Measurements from ENCODE around the gene VPS8. TPM values are rescaled to one million over a fixed set of nuclear protein-coding genes. Genes with fewer than 3 reads are reported as not detected.

Gene VPS8
- total and polyA plus RNA-seq, 2 of the 13 experiments (the other 11 are each of a cell fraction or from before 2014, with no cell fraction given), result 14.2 to 35.1 TPM

DNA sequence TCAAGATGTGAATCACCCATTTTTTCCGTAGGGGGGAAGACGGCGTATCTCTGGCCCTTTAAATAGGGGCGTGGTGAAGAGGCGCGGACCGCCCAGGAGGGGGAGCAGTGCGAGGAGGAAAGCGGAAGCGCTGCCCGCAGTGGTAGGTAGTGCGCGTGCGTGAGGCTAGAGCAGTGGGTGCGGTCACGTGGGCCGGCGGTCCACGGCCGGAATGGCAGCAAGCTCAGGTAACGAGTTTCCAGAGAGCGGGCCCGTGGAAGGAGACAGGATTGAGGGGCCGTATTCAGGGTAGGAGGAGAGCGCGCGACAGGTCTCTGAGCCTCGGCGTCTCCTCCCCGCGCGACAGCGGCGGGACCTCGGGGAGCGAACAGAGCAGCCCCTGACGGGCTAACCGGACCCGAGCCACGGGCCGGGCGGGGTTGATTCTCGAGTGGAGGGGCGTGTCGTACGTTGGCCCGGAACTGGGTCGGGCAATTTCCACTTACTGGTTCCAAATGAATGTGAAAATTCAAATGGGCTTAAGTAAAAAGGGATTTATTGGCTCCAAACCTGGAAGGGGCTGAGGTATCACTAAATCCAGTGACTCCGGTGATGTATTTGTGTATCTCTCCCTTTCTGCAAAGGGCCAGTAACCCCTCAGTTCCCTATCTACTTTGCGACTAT lies at the start of gene VPS8 (continued):
- TF ChIP-seq, protein P1, sequence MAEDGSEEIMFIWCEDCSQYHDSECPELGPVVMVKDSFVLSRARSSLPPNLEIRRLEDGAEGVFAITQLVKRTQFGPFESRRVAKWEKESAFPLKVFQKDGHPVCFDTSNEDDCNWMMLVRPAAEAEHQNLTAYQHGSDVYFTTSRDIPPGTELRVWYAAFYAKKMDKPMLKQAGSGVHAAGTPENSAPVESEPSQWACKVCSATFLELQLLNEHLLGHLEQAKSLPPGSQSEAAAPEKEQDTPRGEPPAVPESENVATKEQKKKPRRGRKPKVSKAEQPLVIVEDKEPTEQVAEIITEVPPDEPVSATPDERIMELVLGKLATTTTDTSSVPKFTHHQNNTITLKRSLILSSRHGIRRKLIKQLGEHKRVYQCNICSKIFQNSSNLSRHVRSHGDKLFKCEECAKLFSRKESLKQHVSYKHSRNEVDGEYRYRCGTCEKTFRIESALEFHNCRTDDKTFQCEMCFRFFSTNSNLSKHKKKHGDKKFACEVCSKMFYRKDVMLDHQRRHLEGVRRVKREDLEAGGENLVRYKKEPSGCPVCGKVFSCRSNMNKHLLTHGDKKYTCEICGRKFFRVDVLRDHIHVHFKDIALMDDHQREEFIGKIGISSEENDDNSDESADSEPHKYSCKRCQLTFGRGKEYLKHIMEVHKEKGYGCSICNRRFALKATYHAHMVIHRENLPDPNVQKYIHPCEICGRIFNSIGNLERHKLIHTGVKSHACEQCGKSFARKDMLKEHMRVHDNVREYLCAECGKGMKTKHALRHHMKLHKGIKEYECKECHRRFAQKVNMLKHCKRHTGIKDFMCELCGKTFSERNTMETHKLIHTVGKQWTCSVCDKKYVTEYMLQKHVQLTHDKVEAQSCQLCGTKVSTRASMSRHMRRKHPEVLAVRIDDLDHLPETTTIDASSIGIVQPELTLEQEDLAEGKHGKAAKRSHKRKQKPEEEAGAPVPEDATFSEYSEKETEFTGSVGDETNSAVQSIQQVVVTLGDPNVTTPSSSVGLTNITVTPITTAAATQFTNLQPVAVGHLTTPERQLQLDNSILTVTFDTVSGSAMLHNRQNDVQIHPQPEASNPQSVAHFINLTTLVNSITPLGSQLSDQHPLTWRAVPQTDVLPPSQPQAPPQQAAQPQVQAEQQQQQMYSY (CRISPR knock-in tag; IDR thresholded peaks at IDR 0.05), result no peak
- TF ChIP-seq THAP11 (CRISPR knock-in tag; IDR thresholded peaks at IDR 0.05), result peak; percentile 82
- no peak for TF ChIP-seq SRSF1 (optimal IDR thresholded peaks at IDR 0.05; ENCODE audit: low read depth, low read length)
- TF ChIP-seq, protein P2, sequence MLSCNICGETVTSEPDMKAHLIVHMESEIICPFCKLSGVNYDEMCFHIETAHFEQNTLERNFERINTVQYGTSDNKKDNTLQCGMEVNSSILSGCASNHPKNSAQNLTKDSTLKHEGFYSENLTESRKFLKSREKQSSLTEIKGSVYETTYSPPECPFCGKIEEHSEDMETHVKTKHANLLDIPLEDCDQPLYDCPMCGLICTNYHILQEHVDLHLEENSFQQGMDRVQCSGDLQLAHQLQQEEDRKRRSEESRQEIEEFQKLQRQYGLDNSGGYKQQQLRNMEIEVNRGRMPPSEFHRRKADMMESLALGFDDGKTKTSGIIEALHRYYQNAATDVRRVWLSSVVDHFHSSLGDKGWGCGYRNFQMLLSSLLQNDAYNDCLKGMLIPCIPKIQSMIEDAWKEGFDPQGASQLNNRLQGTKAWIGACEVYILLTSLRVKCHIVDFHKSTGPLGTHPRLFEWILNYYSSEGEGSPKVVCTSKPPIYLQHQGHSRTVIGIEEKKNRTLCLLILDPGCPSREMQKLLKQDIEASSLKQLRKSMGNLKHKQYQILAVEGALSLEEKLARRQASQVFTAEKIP (CRISPR knock-in tag; IDR thresholded peaks at IDR 0.05; ENCODE audit: borderline replicate concordance), result no peak
- 0 out of 2 replicates have a peak, but pooled peaks have one; percentile 61 for TF ChIP-seq ZNF788 (CRISPR knock-in tag; IDR thresholded peaks at IDR 0.05; ENCODE audit: borderline replicate concordance)
- no peak for TF ChIP-seq ZNF550 (CRISPR knock-in tag; IDR thresholded peaks at IDR 0.05; ENCODE audit: borderline replicate concordance)
- no peak for TF ChIP-seq NR3C1 (CRISPR knock-in tag; IDR thresholded peaks at IDR 0.05)
- TF ChIP-seq, protein P3, sequence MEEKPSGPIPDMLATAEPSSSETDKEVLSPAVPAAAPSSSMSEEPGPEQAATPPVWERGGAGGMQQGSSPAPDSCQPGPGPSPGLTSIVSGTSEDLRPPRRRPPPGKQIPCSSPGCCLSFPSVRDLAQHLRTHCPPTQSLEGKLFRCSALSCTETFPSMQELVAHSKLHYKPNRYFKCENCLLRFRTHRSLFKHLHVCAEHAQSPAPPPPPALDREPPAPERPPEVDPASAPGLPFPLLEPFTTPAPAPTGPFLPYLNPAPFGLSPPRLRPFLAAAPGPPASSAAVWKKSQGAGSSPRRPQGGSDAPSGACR (CRISPR knock-in tag; IDR thresholded peaks at IDR 0.05), result no peak
- TF ChIP-seq, protein P4, sequence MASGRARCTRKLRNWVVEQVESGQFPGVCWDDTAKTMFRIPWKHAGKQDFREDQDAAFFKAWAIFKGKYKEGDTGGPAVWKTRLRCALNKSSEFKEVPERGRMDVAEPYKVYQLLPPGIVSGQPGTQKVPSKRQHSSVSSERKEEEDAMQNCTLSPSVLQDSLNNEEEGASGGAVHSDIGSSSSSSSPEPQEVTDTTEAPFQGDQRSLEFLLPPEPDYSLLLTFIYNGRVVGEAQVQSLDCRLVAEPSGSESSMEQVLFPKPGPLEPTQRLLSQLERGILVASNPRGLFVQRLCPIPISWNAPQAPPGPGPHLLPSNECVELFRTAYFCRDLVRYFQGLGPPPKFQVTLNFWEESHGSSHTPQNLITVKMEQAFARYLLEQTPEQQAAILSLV (CRISPR knock-in tag; IDR thresholded peaks at IDR 0.05; ENCODE audit: borderline replicate concordance), result peak; percentile 54; the same call in 1 of the 2 replicates
- no peak for TF ChIP-seq SIX1 (CRISPR knock-in tag; IDR thresholded peaks at IDR 0.05; ENCODE audit: borderline replicate concordance)
- TF ChIP-seq, protein P5, sequence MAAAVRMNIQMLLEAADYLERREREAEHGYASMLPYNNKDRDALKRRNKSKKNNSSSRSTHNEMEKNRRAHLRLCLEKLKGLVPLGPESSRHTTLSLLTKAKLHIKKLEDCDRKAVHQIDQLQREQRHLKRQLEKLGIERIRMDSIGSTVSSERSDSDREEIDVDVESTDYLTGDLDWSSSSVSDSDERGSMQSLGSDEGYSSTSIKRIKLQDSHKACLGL (CRISPR knock-in tag; IDR thresholded peaks at IDR 0.05), result no peak
- TF ChIP-seq ZNF768 (CRISPR knock-in tag; IDR thresholded peaks at IDR 0.05), result peak; percentile 11; the same call in 1 of the 2 replicates
- TF ChIP-seq CREM (IDR thresholded peaks at IDR 0.05), result no peak
- TF ChIP-seq CREM (CRISPR knock-in tag; IDR thresholded peaks at IDR 0.05), result no peak
- 0 out of 2 replicates have a peak, but pooled peaks have one; percentile 69 for TF ChIP-seq SIN3A (IDR thresholded peaks at IDR 0.05; ENCODE audit: borderline replicate concordance, low read depth, low read length)
- no peak for TF ChIP-seq GFI1 (CRISPR knock-in tag; IDR thresholded peaks at IDR 0.05; ENCODE audit: borderline replicate concordance)
- TF ChIP-seq, protein P6, sequence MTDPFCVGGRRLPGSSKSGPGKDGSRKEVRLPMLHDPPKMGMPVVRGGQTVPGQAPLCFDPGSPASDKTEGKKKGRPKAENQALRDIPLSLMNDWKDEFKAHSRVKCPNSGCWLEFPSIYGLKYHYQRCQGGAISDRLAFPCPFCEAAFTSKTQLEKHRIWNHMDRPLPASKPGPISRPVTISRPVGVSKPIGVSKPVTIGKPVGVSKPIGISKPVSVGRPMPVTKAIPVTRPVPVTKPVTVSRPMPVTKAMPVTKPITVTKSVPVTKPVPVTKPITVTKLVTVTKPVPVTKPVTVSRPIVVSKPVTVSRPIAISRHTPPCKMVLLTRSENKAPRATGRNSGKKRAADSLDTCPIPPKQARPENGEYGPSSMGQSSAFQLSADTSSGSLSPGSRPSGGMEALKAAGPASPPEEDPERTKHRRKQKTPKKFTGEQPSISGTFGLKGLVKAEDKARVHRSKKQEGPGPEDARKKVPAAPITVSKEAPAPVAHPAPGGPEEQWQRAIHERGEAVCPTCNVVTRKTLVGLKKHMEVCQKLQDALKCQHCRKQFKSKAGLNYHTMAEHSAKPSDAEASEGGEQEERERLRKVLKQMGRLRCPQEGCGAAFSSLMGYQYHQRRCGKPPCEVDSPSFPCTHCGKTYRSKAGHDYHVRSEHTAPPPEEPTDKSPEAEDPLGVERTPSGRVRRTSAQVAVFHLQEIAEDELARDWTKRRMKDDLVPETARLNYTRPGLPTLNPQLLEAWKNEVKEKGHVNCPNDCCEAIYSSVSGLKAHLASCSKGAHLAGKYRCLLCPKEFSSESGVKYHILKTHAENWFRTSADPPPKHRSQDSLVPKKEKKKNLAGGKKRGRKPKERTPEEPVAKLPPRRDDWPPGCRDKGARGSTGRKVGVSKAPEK (CRISPR knock-in tag; IDR thresholded peaks at IDR 0.05; ENCODE audit: borderline replicate concordance), result no peak
- TF ChIP-seq XRCC5 (optimal IDR thresholded peaks at IDR 0.05; ENCODE audit: low read length), result peak; percentile 53
- TF ChIP-seq NFIC (IDR thresholded peaks at IDR 0.05; ENCODE audit: low read length), result no peak

All from HepG2 (cell line).